ENCODE results near the gene KNTC1.
"Not testable (repeated sequence)": the region's sequence is repeated elsewhere in the genome, so short reads cannot be mapped to it uniquely, and the experiment has no call there.

The KNTC1 gene

DNA sequence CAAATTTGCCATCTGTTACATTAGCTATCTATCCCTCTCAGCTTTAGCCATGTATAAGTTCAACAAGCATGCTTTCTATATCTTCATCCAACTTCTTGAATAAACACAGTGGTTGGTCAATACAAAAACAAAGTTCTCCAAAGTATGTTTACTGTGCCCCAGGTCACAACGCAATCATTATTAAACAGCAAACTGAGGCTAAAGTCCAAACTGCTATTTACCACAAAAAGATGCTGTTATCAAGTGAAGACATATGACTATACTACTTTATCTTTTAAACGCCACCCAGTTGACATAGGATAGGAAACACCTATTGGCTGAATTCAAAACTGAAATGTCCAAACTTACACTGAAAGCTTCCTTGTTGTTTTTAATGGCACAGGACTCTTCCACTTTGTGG is 38.0 kb upstream of the KNTC1 start:
- no peak for DNase-seq (ENCODE audit: low read depth)
- no peak overlapping the region for H3K4me3 ChIP-seq (ENCODE audit: low read depth, low read length)
- TF ChIP-seq, protein P1, sequence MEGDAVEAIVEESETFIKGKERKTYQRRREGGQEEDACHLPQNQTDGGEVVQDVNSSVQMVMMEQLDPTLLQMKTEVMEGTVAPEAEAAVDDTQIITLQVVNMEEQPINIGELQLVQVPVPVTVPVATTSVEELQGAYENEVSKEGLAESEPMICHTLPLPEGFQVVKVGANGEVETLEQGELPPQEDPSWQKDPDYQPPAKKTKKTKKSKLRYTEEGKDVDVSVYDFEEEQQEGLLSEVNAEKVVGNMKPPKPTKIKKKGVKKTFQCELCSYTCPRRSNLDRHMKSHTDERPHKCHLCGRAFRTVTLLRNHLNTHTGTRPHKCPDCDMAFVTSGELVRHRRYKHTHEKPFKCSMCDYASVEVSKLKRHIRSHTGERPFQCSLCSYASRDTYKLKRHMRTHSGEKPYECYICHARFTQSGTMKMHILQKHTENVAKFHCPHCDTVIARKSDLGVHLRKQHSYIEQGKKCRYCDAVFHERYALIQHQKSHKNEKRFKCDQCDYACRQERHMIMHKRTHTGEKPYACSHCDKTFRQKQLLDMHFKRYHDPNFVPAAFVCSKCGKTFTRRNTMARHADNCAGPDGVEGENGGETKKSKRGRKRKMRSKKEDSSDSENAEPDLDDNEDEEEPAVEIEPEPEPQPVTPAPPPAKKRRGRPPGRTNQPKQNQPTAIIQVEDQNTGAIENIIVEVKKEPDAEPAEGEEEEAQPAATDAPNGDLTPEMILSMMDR (IDR thresholded peaks at IDR 0.05; ENCODE audit: control insufficient read depth, extremely low read depth, insufficient read depth) = no peak

DNA sequence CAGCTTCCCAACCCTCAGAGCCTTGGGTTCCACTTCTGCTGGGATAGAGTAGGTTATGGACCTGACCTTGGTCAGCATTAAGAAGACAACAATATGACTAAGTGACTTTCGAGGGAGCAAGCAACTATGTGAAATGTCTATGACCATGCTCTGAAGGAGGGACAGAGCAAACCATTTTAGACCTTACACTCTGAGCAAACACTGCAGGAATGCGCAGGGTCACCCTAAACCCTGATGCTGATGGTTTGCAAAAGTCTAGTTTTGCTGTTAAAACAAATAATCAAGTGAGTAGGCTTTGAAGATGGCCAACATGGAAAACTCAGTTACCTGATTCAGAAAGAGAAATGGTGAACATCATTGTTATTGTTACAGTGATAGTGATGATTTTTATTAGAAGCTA is 35.1 kb upstream of the KNTC1 start:
- no peak for DNase-seq (ENCODE audit: low read depth)
- TF ChIP-seq, protein P1 (IDR thresholded peaks at IDR 0.05; ENCODE audit: control insufficient read depth, extremely low read depth, insufficient read depth) = no peak
- no peak overlapping the region for H3K4me3 ChIP-seq (ENCODE audit: low read depth, low read length)

DNA sequence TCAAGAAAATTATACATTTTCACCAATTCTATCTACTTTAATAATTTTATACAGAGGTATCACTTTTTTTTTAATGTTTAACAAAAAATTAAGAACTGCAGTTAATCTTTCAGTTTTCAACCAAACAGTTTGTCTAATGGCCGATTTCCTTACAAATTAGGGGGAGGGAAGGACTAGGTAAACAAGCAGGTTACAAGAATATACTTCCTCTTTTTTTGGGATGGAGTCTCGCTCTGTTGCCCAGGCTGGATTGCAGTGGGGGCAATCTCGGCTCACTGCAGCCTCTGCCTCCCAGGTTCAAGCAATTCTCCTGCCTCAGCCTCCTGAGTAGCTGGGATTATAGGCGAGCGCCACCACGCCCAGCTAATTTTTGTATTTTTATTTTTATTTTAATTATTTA is 33.8 kb upstream of the KNTC1 start:
- DNase-seq (ENCODE audit: low read depth); H3K4me3 ChIP-seq (ENCODE audit: low read depth, low read length): not testable (repeated sequence)

DNA sequence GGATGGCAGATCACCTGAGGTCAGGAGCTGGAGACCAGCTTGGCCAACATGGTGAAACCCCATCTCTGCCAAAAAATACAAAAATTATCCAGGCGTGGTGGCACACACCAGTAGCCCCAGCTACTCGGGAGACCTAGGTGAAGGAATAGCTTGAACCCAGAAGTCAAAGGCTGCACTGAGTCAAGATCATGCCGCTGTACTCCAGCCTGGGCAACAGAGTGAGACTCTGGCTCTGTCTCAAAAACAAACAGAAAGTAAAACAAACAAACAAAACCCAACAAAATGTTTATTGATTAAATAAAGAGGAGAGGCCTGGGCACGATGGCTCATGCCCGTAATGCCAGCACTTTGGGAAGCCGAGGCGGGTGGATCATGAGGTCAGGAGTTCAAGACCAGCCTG is 31.8 kb upstream of the KNTC1 start:
- H3K4me3 ChIP-seq (ENCODE audit: low read depth, low read length) = no peak overlapping the region
- DNase-seq (ENCODE audit: low read depth) = no peak
- TF ChIP-seq, protein P1 (IDR thresholded peaks at IDR 0.05; ENCODE audit: control insufficient read depth, extremely low read depth, insufficient read depth) = no peak

DNA sequence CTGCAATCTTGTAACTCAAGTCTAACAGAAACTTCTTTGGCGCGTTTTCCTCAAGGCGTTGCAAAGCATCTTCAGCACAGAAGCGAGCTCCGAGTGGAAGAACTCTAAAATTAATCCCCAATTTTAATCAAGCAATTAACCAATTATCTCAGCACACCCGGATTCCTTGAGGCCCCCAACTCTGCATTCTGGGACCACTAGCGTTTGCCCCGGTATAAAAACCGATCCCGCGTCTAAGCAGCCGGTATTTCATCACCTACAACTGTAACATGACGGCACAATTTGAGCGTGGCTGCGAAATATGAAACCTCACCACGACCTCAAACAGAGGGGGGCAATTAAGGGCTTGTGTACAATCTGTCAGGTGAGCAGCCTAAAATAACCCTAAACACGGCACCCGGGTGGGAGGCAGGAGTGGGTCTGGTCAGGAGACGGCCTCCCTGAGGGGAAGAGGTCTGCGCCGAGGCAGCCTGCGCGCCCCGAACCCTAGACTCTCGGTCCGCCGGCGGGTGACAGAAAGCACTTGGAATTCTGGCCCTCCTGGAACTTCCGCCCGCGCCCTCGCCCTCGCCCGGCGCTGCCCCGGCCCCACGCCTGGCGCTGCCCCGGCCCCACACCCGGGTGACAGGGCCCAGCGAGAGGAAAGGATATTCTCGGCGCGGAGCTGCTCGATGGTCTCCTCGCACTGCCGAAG is 26.9 kb upstream of the KNTC1 start:
- DNase-seq (ENCODE audit: low read depth) = no peak
- TF ChIP-seq, protein P1 (IDR thresholded peaks at IDR 0.05; ENCODE audit: control insufficient read depth, extremely low read depth, insufficient read depth) = no peak
- H3K4me3 ChIP-seq (ENCODE audit: low read depth, low read length) = peak overlapping the region; percentile 83

DNA sequence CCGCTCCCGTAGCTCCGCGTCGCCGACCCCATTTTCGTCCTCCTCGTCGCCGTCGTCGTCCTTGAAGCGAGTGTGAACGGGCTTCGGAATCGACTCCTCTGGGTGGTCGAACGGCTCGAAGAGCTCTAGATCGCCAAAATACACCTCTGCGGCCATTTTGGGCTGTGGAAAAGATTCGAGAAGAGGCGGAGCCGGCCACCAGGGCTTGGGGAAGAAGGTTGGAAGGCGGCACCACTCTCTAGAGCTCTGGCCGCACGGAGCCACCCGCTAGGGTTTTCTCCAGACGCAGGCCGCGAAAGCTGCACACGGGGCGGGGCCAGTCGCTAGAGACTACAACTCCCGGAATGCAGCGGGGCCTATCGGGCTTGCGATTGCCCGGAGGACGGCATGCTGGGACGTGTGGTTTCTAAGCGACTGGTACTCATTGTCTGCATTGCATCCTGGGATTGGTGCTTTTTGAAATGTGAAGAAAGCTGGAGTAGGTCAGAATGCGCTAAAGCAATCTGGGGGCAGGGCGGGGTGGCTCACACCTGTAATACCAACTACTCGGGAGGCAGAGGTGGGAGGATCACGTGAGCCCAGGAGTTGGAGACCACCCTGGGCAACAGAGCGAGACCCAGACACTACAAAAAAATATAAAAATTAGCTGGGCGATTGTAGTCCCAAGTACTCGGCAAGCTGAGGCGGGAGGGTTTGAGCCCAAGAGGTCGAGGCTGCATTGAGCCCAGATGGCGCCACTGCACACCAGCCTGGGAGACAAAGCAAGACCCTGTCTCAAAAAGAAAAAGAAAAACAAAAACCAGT is 26.2 kb upstream of the KNTC1 start, which contains the start of gene ZCCHC8:
Gene ZCCHC8 (minus strand): TSS at position 248 of the 804 bp plus-strand sequence. CDS start 92 bp downstream, at position 156.
- peak within 1 kb of the TSS; percentile 83 for H3K4me3 ChIP-seq (ENCODE audit: low read depth, low read length)
- TF ChIP-seq, protein P1 (IDR thresholded peaks at IDR 0.05; ENCODE audit: control insufficient read depth, extremely low read depth, insufficient read depth) = no peak
- DNase-seq (ENCODE audit: low read depth) = peak; percentile 94

DNA sequence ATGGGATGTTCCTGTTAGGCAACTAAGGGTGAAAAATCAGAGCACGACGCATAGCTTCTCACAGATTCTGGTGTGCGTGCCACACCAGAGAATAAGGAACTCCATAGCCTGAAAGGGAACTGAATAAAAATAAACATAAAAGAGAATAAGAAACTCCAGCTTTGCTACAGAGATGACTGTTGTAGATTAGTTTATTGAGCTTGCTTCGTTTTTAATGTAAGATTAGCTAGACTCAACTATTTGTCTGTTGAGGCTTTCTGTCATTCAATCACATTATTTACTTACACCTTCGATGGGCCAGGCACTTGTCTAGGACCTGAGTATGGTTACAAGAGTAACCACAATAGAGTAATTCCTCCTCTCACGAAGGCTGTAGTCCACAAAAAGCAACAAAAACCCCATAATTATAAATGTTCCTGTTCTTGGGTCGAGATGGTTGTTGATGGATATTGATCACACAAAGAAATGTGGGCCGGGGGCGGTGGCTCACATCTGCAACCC is 25.5 kb upstream of the KNTC1 start:
- TF ChIP-seq, protein P1 (IDR thresholded peaks at IDR 0.05; ENCODE audit: control insufficient read depth, extremely low read depth, insufficient read depth) = no peak
- DNase-seq (ENCODE audit: low read depth) = no peak
- no peak overlapping the region for H3K4me3 ChIP-seq (ENCODE audit: low read depth, low read length)
